Measurements from ENCODE around the gene CYP27A1. TPM values are rescaled to one million over a fixed set of nuclear protein-coding genes. Genes with fewer than 3 reads are reported as not detected.
"Not testable (repeated sequence)": the region's sequence is repeated elsewhere in the genome, so short reads cannot be mapped to it uniquely, and the experiment has no call there.

Gene CYP27A1
- polyA plus RNA-seq, 3 donors, result 48.3 to 63.2 (median 59.1) TPM

- DNase-seq, result no peak
Observed at GRCh38 chr2:218827701-218828476, 45.9 kb downstream of the CYP27A1 start.

GRCh38 chr2:218828477-218828778, 46.5 kb downstream of the CYP27A1 start:
- DNase-seq, result no peak

GRCh38 chr2:218829868-218830451, 48.0 kb downstream of the CYP27A1 start:
- no peak for DNase-seq

GRCh38 chr2:218830526-218831306, 48.8 kb downstream of the CYP27A1 start:
- no peak for DNase-seq

GRCh38 chr2:218831378-218831990, 49.5 kb downstream of the CYP27A1 start, which contains the start of gene PRKAG3:
PRKAG3 (minus strand) TSS chr2:218831803.
- DNase-seq, result no peak

GRCh38 chr2:218832081-218832480, 50.1 kb downstream of the CYP27A1 start:
- DNase-seq, result no peak

- no peak for DNase-seq
Observed at GRCh38 chr2:218832520-218832919, 50.6 kb downstream of the CYP27A1 start.

GRCh38 chr2:218833023-218833609, 51.2 kb downstream of the CYP27A1 start:
- DNase-seq, result no peak

GRCh38 chr2:218834685-218835084, 52.7 kb downstream of the CYP27A1 start:
- no peak for DNase-seq

- no peak for DNase-seq
Observed at GRCh38 chr2:218837495-218837894, 55.5 kb downstream of the CYP27A1 start.

GRCh38 chr2:218839430-218839829, 57.5 kb downstream of the CYP27A1 start:
- no peak for DNase-seq

- DNase-seq, result no peak
Observed at GRCh38 chr2:218839888-218840287, 57.9 kb downstream of the CYP27A1 start.

GRCh38 chr2:218844334-218844733, 62.4 kb downstream of the CYP27A1 start:
- DNase-seq, result not testable (repeated sequence)

- not testable (repeated sequence) for DNase-seq
Observed at GRCh38 chr2:218846963-218847362, 65.0 kb downstream of the CYP27A1 start.

- DNase-seq, result no peak
Observed at GRCh38 chr2:218849721-218850120, 67.8 kb downstream of the CYP27A1 start.

GRCh38 chr2:218850796-218851195, 68.8 kb downstream of the CYP27A1 start:
- DNase-seq, result no peak

GRCh38 chr2:218851286-218851685, 69.3 kb downstream of the CYP27A1 start:
- no peak for DNase-seq

GRCh38 chr2:218852911-218853667, 71.1 kb downstream of the CYP27A1 start:
- peak; percentile 62 for DNase-seq

- DNase-seq, result no peak
Observed at GRCh38 chr2:218853766-218854165, 71.8 kb downstream of the CYP27A1 start.

GRCh38 chr2:218854860-218855259, 72.9 kb downstream of the CYP27A1 start:
- DNase-seq, result no peak
